Stomach smooth muscle (tissue), 2 donors: ENCODE measurements around the gene ANAPC16.
"Not testable (repeated sequence)": the region's sequence is repeated elsewhere in the genome, so short reads cannot be mapped to it uniquely, and the experiment has no call there.

Source experiments
- H3K27ac ChIP-seq: one replicate; pipeline ENCODE4 v1.7.0; 2013; ENCODE audit warnings: mild to moderate bottlenecking, low read length, inconsistent platforms
- H3K27me3 ChIP-seq, 2 donors: one replicate each; pipeline ENCODE4 v1.7.0; 2013; ENCODE audit warnings: low read length in 2 of 2; ENCODE audit not compliant: insufficient read depth in 2 of 2, control insufficient read depth in 1 of 2
- H3K36me3 ChIP-seq, 2 donors: one replicate each; pipeline ENCODE4 v1.7.0; 2013; ENCODE audit warnings: low read length in 2 of 2; ENCODE audit not compliant: control insufficient read depth in 2 of 2, insufficient read depth in 2 of 2
- H3K4me1 ChIP-seq: one replicate; pipeline ENCODE4 v1.7.0; 2013; ENCODE audit warnings: low read length; ENCODE audit not compliant: control insufficient read depth, insufficient read depth
- H3K4me3 ChIP-seq, 2 donors: one replicate each; pipeline ENCODE4 v1.7.0; 2013; ENCODE audit warnings: low read length in 2 of 2
- H3K9ac ChIP-seq, 2 donors: one replicate each; pipeline ENCODE4 v1.7.0; 2013; ENCODE audit warnings: low read length in 2 of 2, mild to moderate bottlenecking in 1 of 2
- H3K9me3 ChIP-seq, 2 donors: one replicate each; pipeline ENCODE4 v1.7.0; 2013; ENCODE audit warnings: low read length in 2 of 2; ENCODE audit not compliant: control insufficient read depth in 2 of 2
- donor health status: healthy.
- donor health status: Pancreatic carcinoma.

ANAPC16 gene

DNA sequence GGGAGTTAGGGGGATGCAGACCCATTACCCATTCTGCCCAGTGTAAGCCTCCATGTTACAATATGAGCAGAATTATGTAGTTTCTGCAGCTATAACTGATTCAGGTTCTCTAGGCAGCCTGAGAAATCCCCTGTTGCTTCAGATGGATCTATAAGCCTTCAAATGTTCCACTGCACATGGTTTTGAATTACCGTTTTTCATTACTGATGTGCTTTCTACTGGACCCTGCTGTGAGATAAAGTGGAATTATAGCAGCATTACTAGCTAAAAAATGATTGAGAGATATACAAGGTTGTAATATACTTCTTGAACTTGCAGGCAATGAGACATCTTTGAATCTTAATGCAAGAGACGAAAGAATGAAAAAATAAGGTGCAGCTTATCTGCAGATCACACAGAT lies 38.4 kb upstream of the ANAPC16 start:
- no peaks in the 10 kb centered on the region for H3K27me3 ChIP-seq
- no peaks in the 10 kb centered on the region for H3K9me3 ChIP-seq
- H3K36me3 ChIP-seq, result peaks cover 4 to 9% of the 10 kb centered on the region in 2 donors
- no peaks in the 10 kb centered on the region for H3K4me1 ChIP-seq
- H3K4me3 ChIP-seq, result no peak overlapping the region
- H3K27ac ChIP-seq, result no peak overlapping the region
- H3K9ac ChIP-seq, result no peak overlapping the region

DNA sequence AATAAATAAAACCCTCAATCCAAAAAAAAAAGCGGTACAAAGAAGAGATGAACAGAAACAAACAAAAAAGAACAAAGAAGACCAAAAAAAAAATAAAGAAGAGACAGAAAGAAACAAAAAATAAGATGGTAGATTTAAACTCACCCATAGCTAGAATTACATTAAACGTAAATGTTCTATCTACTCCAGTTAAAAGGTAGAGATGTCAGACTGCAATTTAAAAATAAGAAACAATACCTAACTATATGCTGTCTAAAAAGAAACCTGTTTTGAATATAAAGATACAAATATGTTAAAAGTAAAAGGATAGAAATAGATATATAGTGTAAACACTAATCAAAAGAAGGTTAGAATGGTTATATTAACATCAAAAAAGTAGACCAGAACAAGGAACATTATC lies 31.7 kb upstream of the ANAPC16 start:
- Histone ChIP-seq H3K4me3 (no peak overlapping the region), H3K36me3 (peaks cover 0 to 7% of the 10 kb centered on the region in 2 donors), H3K9ac (no peak overlapping the region), H3K9me3 (no peaks in the 10 kb centered on the region), H3K27ac (no peak overlapping the region), H3K27me3 (no peaks in the 10 kb centered on the region), H3K4me1 (no peaks in the 10 kb centered on the region)

DNA sequence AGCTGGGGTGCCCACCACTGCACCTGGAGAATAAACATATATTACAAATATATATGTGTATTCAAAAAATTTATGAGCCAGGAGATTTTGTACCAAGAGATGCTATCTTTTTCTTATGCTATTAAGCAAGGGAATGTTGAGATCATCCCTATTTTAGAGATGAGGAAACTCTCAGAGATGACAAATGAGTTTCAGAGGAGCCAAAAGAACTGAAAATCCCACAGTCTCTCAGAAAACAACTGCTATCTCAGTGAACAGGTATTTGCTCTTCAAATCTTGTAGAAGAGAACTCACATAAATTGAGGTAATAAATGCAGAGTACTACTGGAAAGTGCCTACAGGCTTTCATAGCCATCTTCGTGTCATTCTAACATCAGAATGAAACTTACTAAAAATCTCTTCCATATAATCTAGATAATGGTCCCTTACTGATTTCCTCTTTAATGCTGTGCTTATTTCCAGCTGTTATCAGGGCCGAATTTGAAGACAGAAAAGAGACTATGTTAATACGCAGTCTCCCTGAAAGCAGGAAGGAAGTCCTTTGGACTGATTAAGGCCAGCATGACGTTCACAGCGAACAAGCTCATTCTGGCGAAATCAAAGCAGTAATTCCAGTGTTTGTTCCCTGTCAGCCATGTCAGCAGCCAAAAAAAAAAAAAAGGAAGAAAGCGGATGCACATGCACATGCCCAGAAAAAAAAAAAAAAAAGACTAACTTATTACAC lies 29.4 kb upstream of the ANAPC16 start:
- Histone ChIP-seq H3K9me3 (no peaks in the 10 kb centered on the region), H3K4me3 (peak overlapping the region in 1 of 2 donors; percentile 29), H3K4me1 (no peaks in the 10 kb centered on the region), H3K27ac (peak overlapping the region; percentile 56), H3K27me3 (no peaks in the 10 kb centered on the region), H3K9ac (peak overlapping the region in 1 of 2 donors; percentile 55), H3K36me3 (peaks cover 0 to 7% of the 10 kb centered on the region in 2 donors)

DNA sequence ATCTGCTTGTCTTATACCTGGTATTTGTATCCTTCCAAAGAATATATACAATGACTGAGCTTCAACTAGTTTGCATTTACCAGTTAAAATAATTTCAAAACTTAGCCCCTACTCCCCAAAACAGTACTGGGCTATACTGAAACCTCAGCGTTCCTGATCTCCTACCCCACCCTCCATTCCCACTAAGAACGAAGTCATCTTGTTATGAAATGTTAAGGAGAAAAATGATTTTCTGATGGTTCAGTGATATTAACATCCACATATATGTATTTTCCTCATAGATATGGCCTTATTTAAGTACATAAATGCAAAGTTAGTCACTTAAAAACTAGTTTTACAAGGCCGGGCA lies 28.9 kb upstream of the ANAPC16 start:
- Histone ChIP-seq H3K4me3 (no peak overlapping the region), H3K9me3 (no peaks in the 10 kb centered on the region), H3K27me3 (no peaks in the 10 kb centered on the region), H3K27ac (peak overlapping the region; percentile 56), H3K36me3 (peaks cover 0 to 6% of the 10 kb centered on the region in 2 donors), H3K9ac (peak overlapping the region in 1 of 2 donors; percentile 42), H3K4me1 (no peaks in the 10 kb centered on the region)

DNA sequence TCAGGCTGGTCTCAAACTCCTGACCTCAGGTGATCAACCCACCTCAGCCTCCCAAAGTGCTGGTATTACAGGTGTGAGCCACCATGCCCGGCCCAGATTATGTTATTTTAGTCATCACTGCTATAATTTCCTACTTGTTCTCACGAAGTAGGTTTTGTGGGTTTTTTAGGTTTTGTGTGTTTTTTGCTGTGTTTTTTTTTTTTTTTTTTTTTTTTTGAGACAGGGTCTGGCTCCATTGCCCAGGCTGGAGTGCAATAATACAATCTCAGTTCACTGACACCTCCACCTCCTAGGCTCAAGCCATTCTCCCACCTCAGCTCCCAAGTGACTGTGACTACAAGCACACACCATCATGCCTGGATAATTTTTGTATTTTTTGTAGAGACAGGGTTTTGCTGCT lies 20.9 kb upstream of the ANAPC16 start:
- H3K9ac ChIP-seq, result no peak overlapping the region
- peaks cover 6 to 11% of the 10 kb centered on the region in 2 donors for H3K36me3 ChIP-seq
- H3K27me3 ChIP-seq, result no peaks in the 10 kb centered on the region
- no peaks in the 10 kb centered on the region for H3K4me1 ChIP-seq
- no peak overlapping the region for H3K27ac ChIP-seq
- H3K9me3 ChIP-seq, result no peaks in the 10 kb centered on the region
- H3K4me3 ChIP-seq, result no peak overlapping the region

DNA sequence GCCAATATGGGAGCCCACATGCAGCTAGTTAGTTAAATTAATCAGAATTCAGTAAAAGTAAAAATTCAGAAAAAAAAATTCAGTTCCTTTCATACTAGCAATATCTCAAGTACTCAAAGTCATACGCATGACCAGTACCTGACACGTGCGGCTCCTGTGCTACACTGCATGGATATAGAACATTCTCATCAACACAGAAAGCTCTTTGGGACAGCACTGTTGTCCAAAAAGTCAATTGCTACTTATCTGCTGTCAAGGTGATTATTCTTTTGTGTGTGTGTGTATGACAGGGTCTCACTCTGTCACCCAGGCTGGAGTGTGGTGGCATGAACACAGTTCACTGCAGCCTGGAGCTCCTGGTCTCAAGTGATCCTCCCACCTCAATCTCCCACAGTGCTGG lies 14.9 kb upstream of the ANAPC16 start:
- Histone ChIP-seq H3K9ac (no peak overlapping the region), H3K9me3 (no peaks in the 10 kb centered on the region), H3K4me3 (no peak overlapping the region), H3K4me1 (no peaks in the 10 kb centered on the region), H3K27ac (no peak overlapping the region), H3K27me3 (no peaks in the 10 kb centered on the region), H3K36me3 (peaks cover 8 to 18% of the 10 kb centered on the region in 2 donors)

DNA sequence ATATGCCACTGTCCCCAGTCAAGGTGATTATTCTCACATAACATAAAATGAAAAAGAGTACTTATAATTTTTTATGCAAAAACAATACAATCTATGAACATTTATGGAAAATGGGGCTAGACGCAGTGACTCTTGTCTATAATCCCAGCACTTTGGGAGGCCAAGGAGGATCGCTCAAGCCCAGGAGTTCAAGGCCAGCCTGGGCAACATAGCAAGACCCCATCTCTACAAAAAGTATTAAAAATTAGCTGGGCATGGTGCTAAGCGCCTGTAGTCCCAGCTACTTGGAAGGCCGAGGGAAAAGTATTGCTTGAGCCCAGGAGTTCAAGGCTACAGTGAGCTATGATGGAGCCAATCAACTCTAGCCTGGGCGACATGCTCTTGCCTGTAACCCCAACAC lies 14.5 kb upstream of the ANAPC16 start:
- H3K27me3 ChIP-seq, result no peaks in the 10 kb centered on the region
- no peaks in the 10 kb centered on the region for H3K4me1 ChIP-seq
- no peak overlapping the region for H3K4me3 ChIP-seq
- no peak overlapping the region for H3K27ac ChIP-seq
- no peaks in the 10 kb centered on the region for H3K9me3 ChIP-seq
- H3K9ac ChIP-seq, result no peak overlapping the region
- peaks cover 8 to 16% of the 10 kb centered on the region in 2 donors for H3K36me3 ChIP-seq

DNA sequence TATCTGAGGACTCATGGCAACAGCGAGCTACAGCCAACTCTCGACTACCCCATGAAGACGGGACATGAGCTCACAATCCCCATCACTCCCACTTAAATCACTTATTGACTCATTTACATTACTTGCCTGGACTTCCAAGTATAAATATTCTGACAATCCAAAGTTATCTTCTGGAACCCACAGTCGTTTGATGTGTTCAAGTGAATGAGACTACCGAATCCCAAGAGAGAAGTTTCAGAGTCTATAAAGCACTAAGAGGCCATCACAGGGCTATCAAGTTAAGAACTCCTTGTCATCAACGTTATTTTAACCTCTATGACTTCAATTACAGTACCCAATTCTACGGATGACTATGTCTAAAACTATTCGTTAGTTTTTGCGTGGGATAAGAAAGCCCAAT lies 11.5 kb upstream of the ANAPC16 start:
- Histone ChIP-seq H3K4me3 (no peak overlapping the region), H3K27me3 (no peaks in the 10 kb centered on the region), H3K36me3 (peaks cover 8 to 16% of the 10 kb centered on the region in 2 donors), H3K9me3 (no peaks in the 10 kb centered on the region), H3K9ac (no peak overlapping the region), H3K27ac (no peak overlapping the region), H3K4me1 (no peaks in the 10 kb centered on the region)

DNA sequence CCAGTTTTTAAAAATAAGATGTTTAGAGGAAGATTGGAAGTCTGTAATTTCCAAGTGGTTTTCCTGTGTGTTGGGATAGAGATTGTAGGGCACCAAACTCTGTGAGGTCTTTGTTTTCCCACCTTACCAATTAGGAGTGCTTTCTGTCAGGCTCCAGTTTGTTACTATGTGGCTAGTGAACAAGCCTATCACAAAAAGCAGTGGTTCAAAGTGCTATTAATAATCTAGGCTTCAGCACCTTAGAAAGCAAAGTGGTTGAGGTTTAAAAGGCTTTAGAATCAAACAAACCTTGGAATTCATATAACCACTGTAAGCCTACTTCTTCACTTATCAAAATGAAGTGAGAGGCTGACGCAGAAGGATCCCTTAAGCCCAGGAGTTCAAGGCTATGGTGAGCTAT lies 11.1 kb upstream of the ANAPC16 start:
- no peak overlapping the region for H3K27ac ChIP-seq
- no peak overlapping the region for H3K9ac ChIP-seq
- no peaks in the 10 kb centered on the region for H3K27me3 ChIP-seq
- H3K4me3 ChIP-seq, result no peak overlapping the region
- peaks cover 8 to 17% of the 10 kb centered on the region in 2 donors for H3K36me3 ChIP-seq
- H3K4me1 ChIP-seq, result no peaks in the 10 kb centered on the region
- H3K9me3 ChIP-seq, result no peaks in the 10 kb centered on the region

DNA sequence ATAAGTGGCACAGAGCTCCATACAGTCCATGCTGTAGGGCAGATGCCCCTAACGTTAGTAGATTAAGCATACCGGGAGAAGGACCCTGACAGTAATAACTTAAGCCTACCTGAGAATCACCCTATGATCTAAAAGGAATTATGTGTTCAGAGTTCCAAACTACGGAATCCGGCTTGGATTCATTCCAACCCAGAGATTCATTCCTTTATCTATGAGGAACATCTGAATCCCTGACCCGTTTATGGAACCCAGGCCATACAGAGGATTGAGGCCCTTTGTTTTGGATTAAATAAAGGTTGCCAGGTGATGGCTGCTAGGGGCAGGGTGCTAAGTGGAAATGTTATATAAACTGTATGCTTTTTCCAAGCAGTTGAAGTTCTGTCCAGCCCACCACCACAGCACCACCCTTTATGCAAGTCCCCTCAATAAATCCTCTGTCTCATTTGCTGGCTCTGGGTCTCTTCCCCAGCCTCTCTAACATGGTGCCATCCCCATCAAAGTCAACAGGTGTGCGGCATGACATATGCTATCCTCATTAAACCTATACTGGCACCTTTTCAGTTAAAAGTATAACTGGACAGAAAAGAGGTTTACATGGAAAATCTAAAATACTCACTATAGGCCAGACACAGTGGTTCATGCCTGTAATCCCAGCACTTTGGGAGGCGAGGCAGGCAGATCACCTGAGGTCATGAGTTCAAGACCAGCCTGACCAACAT lies 9.1 kb upstream of the ANAPC16 start:
- H3K36me3 ChIP-seq, result peaks cover 11 to 14% of the 10 kb centered on the region in 2 donors
- H3K9ac ChIP-seq, result no peak overlapping the region
- H3K4me1 ChIP-seq, result no peaks in the 10 kb centered on the region

DNA sequence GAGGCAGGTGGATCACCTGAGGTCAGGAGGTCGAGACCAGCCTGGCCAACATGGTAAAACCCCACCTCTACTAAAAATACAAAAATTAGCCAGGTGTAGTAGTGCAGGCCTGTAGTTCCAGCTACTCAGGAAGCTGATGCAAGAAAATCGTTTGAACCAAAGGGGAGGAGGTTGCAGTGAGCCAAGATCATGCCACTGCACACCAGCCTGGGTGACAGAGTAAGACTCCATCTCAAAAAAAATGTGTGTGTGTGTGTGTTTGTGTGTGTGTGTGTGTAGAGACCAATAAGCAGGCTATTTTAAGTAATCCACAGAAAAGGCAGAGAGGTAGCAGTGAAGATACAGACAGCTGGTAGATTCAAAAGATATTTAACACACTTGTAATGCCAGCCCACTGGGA lies 7.3 kb upstream of the ANAPC16 start:
- not testable (repeated sequence) for H3K4me1 ChIP-seq, H3K9ac ChIP-seq, H3K27me3 ChIP-seq, H3K9me3 ChIP-seq, H3K4me3 ChIP-seq, H3K27ac ChIP-seq
- H3K36me3 ChIP-seq, result peaks cover 11 to 16% of the 10 kb centered on the region in 2 donors

More for the DNA sequence above, 9.1 kb upstream of the ANAPC16 start:
- Histone ChIP-seq H3K27ac (no peak overlapping the region), H3K4me3 (no peak overlapping the region), H3K9me3 (no peaks in the 10 kb centered on the region), H3K27me3 (no peaks in the 10 kb centered on the region)
